Left cardiac atrium (tissue), 4 donors: ENCODE data around the gene RAB17. TPM values are rescaled to one million over a fixed set of nuclear protein-coding genes. Genes with fewer than 3 reads are reported as not detected.
"Not testable (repeated sequence)": the region's sequence is repeated elsewhere in the genome, so short reads cannot be mapped to it uniquely, and the experiment has no call there.

Source experiments
- ATAC-seq, 2 donors: fragments of 200-7000 bp; cut with Tn5 transposase; one replicate each; pipeline ENCODE4 v1.9.1; 2020; ENCODE audit warnings: mild to moderate bottlenecking in 2 of 2, moderate library complexity in 2 of 2
- DNase-seq: peaks from one replicate; pipeline ENCODE4 v3.0.0-alpha.2; 2020
- intact Hi-C, 2 donors: fragments of 100-400 bp; cut with DNase I; formaldehyde crosslinking; loops; one replicate each; pipeline versions ENCODE4 v1.14.1 to v1.15.1; 2022 to 2023
- total RNA-seq, 2 donors: library from RNA; stranded (reverse); fragmentation: NEBNext Ultra II Directional; extraction: Animal tissue kit (Norgen Biotek cat#: 25700); gene quantifications; one replicate each; pipeline ENCODE4 v1.2.1, GENCODE V29; 2021
- donor health status: DM: no; HTN: yes; CAD: no.
- donor health status: DM: no; HTN: yes; CAD: no; lungs with severe emphysema.
- donor health status: DM: yes; HTN: yes; CAD: no.
- donor health status: Dilated cardiomyopathy.

RAB17 gene
- total RNA-seq, 2 donors from 2014 or later = 2.3 to 2.4 TPM

DNA sequence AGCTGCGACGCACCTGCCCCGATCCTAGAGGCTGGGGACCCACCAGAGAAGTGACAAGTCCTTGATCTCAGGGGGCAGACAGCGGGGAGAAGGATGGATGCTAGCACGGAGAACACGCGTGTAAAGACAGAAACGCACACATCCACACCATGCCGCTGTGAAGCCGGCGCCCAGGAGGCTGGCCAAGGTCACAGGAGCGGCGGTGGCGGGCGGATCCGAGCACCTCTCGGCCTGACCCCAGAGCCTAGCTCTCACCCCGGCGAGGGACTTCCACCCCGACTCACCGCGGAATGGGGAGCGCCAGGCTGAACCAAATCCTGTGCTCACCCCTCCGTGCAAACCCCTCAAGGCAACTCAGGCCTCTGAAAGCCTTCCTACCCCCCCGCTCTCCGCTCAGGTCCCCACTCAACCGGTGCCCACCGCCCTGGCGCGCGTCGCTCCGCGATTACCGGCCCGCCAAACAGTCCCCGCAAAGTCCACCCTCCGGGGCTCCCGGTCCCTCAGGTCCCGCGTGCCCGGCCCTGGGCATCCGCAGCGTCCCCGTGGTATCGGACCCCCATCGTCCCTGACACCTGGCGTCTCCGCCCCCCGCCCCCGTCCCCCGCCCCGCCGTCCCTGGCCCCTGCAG is 36.4 kb upstream of the RAB17 start:
- no peak for DNase-seq
- peak; percentile 8 to 9 for ATAC-seq
- intact Hi-C loops = no loop called here

DNA sequence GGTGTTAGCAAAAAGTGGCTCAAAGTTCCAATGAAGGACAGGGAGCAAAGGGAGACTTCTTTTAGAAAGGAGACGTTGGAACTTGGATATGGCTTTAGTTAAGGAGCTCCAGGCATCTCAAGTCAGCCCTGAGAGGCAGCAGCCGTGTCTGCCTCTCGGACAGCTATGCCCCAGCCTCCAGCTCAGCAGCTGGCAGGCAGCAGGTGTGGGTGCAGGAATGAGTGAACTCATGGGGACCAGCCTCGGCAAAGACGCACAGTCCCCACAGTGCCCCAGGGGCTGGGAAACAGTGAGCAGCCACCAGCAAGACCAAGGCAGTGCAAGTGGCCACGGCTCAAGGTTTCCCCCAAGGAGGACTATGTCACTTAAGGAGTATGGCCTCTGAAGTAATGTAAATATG is 35.2 kb upstream of the RAB17 start:
- intact Hi-C loops = no loop called here
- DNase-seq = no peak
- no peak for ATAC-seq

- intact Hi-C loops = no loop called here
- DNase-seq = peak; percentile 51
- peak in 1 of 2 donors; percentile 22 for ATAC-seq
Observed at GRCh38 chr2:237625216-237625705, 34.7 kb upstream of the RAB17 start.

- ATAC-seq = no peak
- intact Hi-C loops = no loop called here
- DNase-seq = no peak
Observed at GRCh38 chr2:237624565-237624964, 34.0 kb upstream of the RAB17 start.

DNA sequence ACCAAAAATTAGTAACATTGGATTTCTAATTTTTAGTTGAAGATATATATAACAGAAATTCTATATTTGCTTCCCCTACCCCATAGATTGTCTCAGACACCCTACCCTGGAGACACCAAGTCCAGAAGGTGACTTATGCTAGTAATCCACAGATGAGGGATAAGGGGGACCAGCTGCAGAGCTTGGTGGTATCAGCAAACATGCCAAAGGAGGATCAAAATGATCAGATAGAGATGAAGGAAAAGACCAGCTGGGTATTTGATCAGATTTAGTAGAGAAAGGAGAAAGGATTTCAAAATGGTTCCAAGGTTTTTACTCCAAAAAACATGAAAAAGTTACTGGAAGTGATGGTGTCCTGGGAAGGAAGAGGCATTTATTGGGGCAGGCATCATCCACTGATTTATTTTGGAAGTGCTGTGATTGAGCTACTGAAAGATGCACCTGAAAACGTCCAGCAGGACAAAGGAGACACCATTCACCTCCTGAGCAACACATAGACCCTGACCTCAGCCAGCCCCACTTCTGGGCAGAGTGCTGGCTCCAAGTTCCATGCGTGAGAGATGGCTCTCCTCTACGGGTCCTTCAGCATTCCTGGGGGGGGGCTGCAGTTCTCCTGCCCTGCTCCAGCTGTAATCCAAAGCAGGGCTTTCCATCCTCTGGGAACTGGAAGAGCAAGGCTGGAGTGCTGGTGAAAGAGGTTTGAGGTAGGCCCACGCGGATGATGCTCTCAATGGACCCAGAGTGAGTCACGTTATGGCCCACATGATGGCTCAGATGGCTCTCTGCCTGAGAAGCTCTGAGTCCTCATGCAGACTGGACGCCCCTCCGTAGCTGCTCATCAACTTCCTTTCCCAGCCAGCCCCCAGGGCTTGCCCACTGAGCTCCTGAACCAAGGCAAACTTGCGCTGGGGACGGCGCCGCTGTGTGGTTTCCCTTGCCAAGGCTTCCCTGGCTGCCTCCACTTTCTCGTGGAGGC is 33.2 kb upstream of the RAB17 start:
- ATAC-seq (peak in 1 of 2 donors; percentile 14), DNase-seq (no peak)
- intact Hi-C loops = no loop called here

DNA sequence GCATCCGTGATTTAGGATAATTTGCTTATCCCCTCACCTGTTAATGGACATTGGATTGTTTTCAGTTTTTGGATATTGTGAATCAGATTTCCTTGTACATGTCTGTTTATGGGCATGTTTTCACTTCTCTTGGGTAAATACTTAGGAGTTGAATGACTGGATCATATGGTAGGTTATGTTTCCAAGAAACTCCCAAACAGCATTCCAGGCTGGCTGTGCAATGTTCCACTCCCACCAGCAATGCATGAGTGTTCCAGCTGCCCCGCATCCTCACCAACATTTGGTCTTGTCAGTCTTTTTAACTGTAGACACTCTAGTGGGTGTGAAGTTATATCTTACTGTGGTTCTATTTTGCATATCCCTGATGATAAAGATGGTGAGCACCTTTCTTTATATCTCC is 27.9 kb upstream of the RAB17 start:
- DNase-seq (no peak), ATAC-seq (peak in 1 of 2 donors; percentile 20)
- intact Hi-C loops = no loop called here

- ATAC-seq (no peak), DNase-seq (no peak)
- intact Hi-C loops = no loop called here
Observed at GRCh38 chr2:237617587-237617982, 27.1 kb upstream of the RAB17 start.

- no peak for DNase-seq
- intact Hi-C loops = no loop called here
- ATAC-seq = peak; percentile 86
Observed at GRCh38 chr2:237616734-237617586, 26.4 kb upstream of the RAB17 start.

GRCh38 chr2:237616373-237616733 is 25.8 kb upstream of the RAB17 start:
- DNase-seq = no peak
- intact Hi-C loops = no loop called here
- ATAC-seq = peak in 1 of 2 donors; percentile 18

- intact Hi-C loops = no loop called here
Observed at GRCh38 chr2:237615631-237616249, 25.2 kb upstream of the RAB17 start.

GRCh38 chr2:237614151-237614720 is 23.7 kb upstream of the RAB17 start:
- no peak for ATAC-seq

More at GRCh38 chr2:237615631-237616249, 25.2 kb upstream of the RAB17 start:
- no peak for DNase-seq
- ATAC-seq = peak in 1 of 2 donors; percentile 25

GRCh38 chr2:237613679-237614078 is 23.1 kb upstream of the RAB17 start:
- ATAC-seq = no peak

More at GRCh38 chr2:237614151-237614720, 23.7 kb upstream of the RAB17 start:
- DNase-seq = no peak
- intact Hi-C loops = no loop called here

DNA sequence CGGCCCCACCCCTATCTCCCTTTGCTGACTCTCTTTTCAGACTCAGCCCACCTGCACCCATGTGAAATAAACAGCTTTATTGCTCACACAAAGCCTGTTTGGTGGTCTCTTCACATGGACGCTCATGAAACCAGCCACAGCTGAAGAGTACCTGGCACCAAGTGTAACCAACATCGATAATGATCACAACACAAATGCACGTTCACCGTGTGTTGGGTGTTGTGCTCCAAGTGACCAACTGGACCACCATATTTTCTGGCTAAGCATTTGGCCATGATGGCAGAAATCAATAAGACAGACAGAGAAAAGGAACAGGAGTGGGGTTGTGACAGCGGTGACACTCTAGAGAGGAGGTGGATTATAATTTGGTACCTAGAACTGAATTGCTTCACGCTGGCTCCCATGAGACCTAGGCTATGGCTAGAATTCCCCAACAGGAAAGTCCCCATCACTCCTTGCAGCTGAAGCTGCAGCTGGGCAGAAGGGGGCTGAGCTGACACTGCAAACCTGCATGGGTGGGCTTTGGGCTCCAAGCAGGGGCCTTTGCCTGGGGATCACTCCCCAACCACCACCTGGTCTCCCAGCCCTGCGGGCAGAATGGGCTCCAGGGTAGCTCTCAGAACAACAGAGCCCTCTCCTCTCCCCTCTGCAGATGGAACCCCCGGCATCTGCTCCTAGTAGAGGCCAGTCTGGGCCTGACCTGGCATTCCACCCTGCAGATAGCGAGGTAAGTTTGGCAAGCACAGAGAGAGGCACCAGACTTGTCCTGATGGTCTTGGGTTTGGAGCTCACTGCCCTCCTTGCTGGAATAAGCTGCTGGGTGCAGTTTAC is 22.2 kb upstream of the RAB17 start:
- no peak for ATAC-seq
- intact Hi-C loops = no loop called here
- no peak for DNase-seq

More at GRCh38 chr2:237613679-237614078, 23.1 kb upstream of the RAB17 start:
- DNase-seq = no peak
- intact Hi-C loops = no loop called here

DNA sequence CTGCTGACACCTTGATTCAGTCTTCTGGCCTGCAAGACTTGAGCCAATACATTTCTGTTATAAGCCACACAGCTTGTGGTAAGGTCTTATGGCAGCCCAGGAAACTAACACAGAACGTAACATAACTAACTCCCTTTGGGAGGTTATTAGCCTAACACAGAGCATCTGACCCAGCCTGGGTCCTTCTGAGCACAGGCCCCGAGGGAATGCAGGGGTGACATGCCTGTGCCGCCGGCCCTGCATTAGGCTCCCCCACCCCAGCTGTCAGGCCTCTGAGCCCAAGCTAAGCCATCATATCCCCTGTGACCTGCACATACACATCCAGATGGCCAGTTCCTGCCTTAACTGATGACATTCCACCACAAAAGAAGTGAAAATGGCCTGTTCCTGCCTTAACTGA is 16.0 kb upstream of the RAB17 start:
- ATAC-seq, intact Hi-C loops, DNase-seq: not testable (repeated sequence)

GRCh38 chr2:237604960-237605359 is 14.4 kb upstream of the RAB17 start:
- ATAC-seq (no peak), DNase-seq (no peak)

DNA sequence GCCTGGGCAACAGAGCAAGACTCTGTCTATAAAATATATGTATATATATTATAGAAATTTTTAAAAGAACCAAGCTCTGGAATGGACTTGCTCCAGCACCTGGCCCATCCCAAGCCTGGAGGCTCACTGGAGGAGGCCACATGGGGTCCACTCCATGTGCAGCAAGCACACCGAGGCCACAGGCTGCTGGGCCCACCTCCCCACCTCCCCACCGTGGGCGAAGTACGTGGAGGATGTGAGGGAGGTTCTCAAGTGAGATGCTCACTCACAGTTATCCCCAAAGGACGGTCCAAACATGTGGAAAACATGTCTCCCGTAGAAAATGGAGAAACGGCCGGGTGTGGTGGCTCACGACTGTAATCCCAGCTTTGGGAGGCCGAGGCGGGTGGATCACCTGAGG is 13.9 kb upstream of the RAB17 start:
- ATAC-seq (no peak), DNase-seq (no peak)
- intact Hi-C loops = loop anchor here in 1 of 2 donors (5.0 kb wide), 1 partner anchor 138 kb away; no protein-coding TSS in a partner anchor

More at GRCh38 chr2:237604960-237605359, 14.4 kb upstream of the RAB17 start:
- intact Hi-C loops = loop anchor here in 1 of 2 donors (5.0 kb wide), 1 partner anchor 137 kb away; no protein-coding TSS in a partner anchor

DNA sequence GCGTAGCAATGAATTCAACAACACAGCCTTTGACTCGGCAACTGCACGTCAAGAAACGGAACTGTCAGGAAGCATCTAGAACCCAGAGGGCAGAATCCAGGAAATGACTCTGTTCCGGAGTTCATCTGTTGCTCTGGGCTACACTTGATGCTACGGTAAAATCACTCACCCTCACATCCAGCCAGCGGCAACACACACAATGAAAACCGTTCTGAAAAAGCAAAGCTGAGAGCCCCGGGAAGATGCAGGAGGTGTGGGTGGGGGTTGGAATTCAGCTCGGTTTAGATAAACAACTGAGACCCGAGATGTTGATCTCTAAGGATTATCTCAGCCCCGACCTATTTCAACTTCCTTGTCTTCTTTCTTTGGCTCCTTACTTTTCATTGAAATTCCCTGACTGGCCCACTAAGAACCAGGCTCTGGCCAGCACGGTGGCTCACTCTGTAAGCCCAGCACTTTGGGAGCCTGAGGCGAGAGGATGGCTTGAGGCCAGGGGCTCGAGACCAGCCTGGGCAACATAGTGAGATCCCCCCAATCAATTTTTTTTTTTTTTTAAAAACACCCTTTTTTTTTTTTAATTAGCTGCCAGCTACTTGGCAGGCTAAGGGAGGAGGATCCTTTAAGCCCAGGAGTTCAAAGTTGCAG is 13.3 kb upstream of the RAB17 start:
- ATAC-seq (peak; percentile 54 to 57), DNase-seq (peak; percentile 45)
- intact Hi-C loops = loop anchor here in 1 of 2 donors (5.0 kb wide), 1 partner anchor 138 kb away; no protein-coding TSS in a partner anchor
